ENCODE measurements around the gene AFF1.
A peak's percentile ranks its signal among the peaks of the same experiment; 100 is the strongest.

Gene AFF1

GRCh38 chr4:87101543-87102199, 166.9 kb downstream of the AFF1 start:
- no peak overlapping the region for H3K4me3 ChIP-seq (ENCODE audit: extremely low read depth, insufficient read depth, low read length, poor library complexity, severe bottlenecking)
- 75 to 93% methylated on average over 4 to 5 of the region's 7 CpGs for WGBS, 2 experiments (ENCODE audit: insufficient coverage in 2 of 2)
- no peaks in the 10 kb centered on the region for H3K9me3 ChIP-seq (ENCODE audit: control insufficient read depth, low read length)
- no peak overlapping the region for H3K27ac ChIP-seq (ENCODE audit: low read depth, low read length, severe bottlenecking)
- H3K4me1 ChIP-seq (ENCODE audit: control insufficient read depth, insufficient read depth, low read length, poor library complexity, severe bottlenecking): peaks cover 12% of the 10 kb centered on the region
- peaks cover 8% of the 10 kb centered on the region for H3K36me3 ChIP-seq (ENCODE audit: control insufficient read depth, insufficient read depth, low read length)

- WGBS, 2 experiments (ENCODE audit: insufficient coverage in 2 of 2): no CpG with 5 or more reads among the region's 1 CpG
- Histone ChIP-seq H3K9me3 (ENCODE audit: control insufficient read depth, low read length) (no peaks in the 10 kb centered on the region), H3K27ac (ENCODE audit: low read depth, low read length, severe bottlenecking) (no peak overlapping the region), H3K4me3 (ENCODE audit: extremely low read depth, insufficient read depth, low read length, poor library complexity, severe bottlenecking) (no peak overlapping the region), H3K36me3 (ENCODE audit: control insufficient read depth, insufficient read depth, low read length) (peaks cover 8% of the 10 kb centered on the region), H3K4me1 (ENCODE audit: control insufficient read depth, insufficient read depth, low read length, poor library complexity, severe bottlenecking) (peaks cover 19% of the 10 kb centered on the region)
Observed at GRCh38 chr4:87103086-87103485, 168.3 kb downstream of the AFF1 start.

GRCh38 chr4:87103691-87104187, 168.9 kb downstream of the AFF1 start:
- peaks cover 8% of the 10 kb centered on the region for H3K36me3 ChIP-seq (ENCODE audit: control insufficient read depth, insufficient read depth, low read length)
- no peak overlapping the region for H3K4me3 ChIP-seq (ENCODE audit: extremely low read depth, insufficient read depth, low read length, poor library complexity, severe bottlenecking)
- peak overlapping the region; percentile 50 for H3K27ac ChIP-seq (ENCODE audit: low read depth, low read length, severe bottlenecking)
- H3K4me1 ChIP-seq (ENCODE audit: control insufficient read depth, insufficient read depth, low read length, poor library complexity, severe bottlenecking): peaks cover 25% of the 10 kb centered on the region
- 64 to 100% methylated on average over 2 of the region's 2 CpGs for WGBS, 2 experiments (ENCODE audit: insufficient coverage in 2 of 2)
- no peaks in the 10 kb centered on the region for H3K9me3 ChIP-seq (ENCODE audit: control insufficient read depth, low read length)

GRCh38 chr4:87105101-87105845, 170.5 kb downstream of the AFF1 start:
- peaks cover 27% of the 10 kb centered on the region for H3K4me1 ChIP-seq (ENCODE audit: control insufficient read depth, insufficient read depth, low read length, poor library complexity, severe bottlenecking)
- H3K4me3 ChIP-seq (ENCODE audit: extremely low read depth, insufficient read depth, low read length, poor library complexity, severe bottlenecking): no peak overlapping the region
- no peak overlapping the region for H3K27ac ChIP-seq (ENCODE audit: low read depth, low read length, severe bottlenecking)
- 83 to 95% methylated on average over 1 to 4 of the region's 5 CpGs for WGBS, 2 experiments (ENCODE audit: insufficient coverage in 2 of 2)
- no peaks in the 10 kb centered on the region for H3K9me3 ChIP-seq (ENCODE audit: control insufficient read depth, low read length)
- peaks cover 8% of the 10 kb centered on the region for H3K36me3 ChIP-seq (ENCODE audit: control insufficient read depth, insufficient read depth, low read length)

DNA sequence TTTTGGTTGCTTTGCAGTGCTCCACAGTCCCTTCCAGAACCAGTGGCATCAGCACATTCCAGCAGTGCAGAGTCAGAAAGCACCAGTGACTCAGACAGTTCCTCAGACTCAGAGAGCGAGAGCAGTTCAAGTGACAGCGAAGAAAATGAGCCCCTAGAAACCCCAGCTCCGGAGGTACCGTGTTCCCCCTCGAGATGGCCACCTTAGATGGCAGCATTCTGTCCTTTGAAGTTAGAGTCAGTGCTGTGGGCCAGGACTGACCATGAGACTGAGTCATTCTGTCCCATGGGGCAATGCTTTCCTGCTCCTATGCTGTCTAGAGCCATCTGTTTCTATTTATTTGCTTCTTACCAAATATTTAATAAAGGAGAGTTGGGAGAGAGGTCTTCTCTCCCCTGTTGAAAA, 173.3 kb downstream of the AFF1 start:
- Histone ChIP-seq H3K27ac (ENCODE audit: low read depth, low read length, severe bottlenecking) (peak overlapping the region; percentile 70), H3K4me1 (ENCODE audit: control insufficient read depth, insufficient read depth, low read length, poor library complexity, severe bottlenecking) (peaks cover 27% of the 10 kb centered on the region), H3K36me3 (ENCODE audit: control insufficient read depth, insufficient read depth, low read length) (peaks cover 17% of the 10 kb centered on the region), H3K9me3 (ENCODE audit: control insufficient read depth, low read length) (no peaks in the 10 kb centered on the region), H3K4me3 (ENCODE audit: extremely low read depth, insufficient read depth, low read length, poor library complexity, severe bottlenecking) (no peak overlapping the region)
- 71 to 76% methylated on average over 5 of the region's 5 CpGs for WGBS, 2 experiments (ENCODE audit: insufficient coverage in 2 of 2)

- H3K27ac ChIP-seq (ENCODE audit: low read depth, low read length, severe bottlenecking): peak overlapping the region; percentile 70
- peaks cover 24% of the 10 kb centered on the region for H3K36me3 ChIP-seq (ENCODE audit: control insufficient read depth, insufficient read depth, low read length)
- H3K4me1 ChIP-seq (ENCODE audit: control insufficient read depth, insufficient read depth, low read length, poor library complexity, severe bottlenecking): peaks cover 20% of the 10 kb centered on the region
- no peak overlapping the region for H3K4me3 ChIP-seq (ENCODE audit: extremely low read depth, insufficient read depth, low read length, poor library complexity, severe bottlenecking)
- H3K9me3 ChIP-seq (ENCODE audit: control insufficient read depth, low read length): no peaks in the 10 kb centered on the region
- WGBS, 2 experiments (ENCODE audit: insufficient coverage in 2 of 2): 86 to 100% methylated on average over 2 to 3 of the region's 3 CpGs
Observed at GRCh38 chr4:87109121-87109520, 174.3 kb downstream of the AFF1 start.

GRCh38 chr4:87109945-87110344, 175.1 kb downstream of the AFF1 start:
- H3K27ac ChIP-seq (ENCODE audit: low read depth, low read length, severe bottlenecking): no peak overlapping the region
- no peak overlapping the region for H3K4me3 ChIP-seq (ENCODE audit: extremely low read depth, insufficient read depth, low read length, poor library complexity, severe bottlenecking)
- no CpG with 5 or more reads among the region's 1 CpG for WGBS, 2 experiments (ENCODE audit: insufficient coverage in 2 of 2)
- H3K36me3 ChIP-seq (ENCODE audit: control insufficient read depth, insufficient read depth, low read length): peaks cover 32% of the 10 kb centered on the region
- peaks cover 19% of the 10 kb centered on the region for H3K4me1 ChIP-seq (ENCODE audit: control insufficient read depth, insufficient read depth, low read length, poor library complexity, severe bottlenecking)
- no peaks in the 10 kb centered on the region for H3K9me3 ChIP-seq (ENCODE audit: control insufficient read depth, low read length)

GRCh38 chr4:87112063-87112462, 177.3 kb downstream of the AFF1 start:
- Histone ChIP-seq H3K4me1 (ENCODE audit: control insufficient read depth, insufficient read depth, low read length, poor library complexity, severe bottlenecking) (peaks cover 24% of the 10 kb centered on the region), H3K27ac (ENCODE audit: low read depth, low read length, severe bottlenecking) (no peak overlapping the region), H3K4me3 (ENCODE audit: extremely low read depth, insufficient read depth, low read length, poor library complexity, severe bottlenecking) (no peak overlapping the region), H3K36me3 (ENCODE audit: control insufficient read depth, insufficient read depth, low read length) (peaks cover 54% of the 10 kb centered on the region), H3K9me3 (ENCODE audit: control insufficient read depth, low read length) (no peaks in the 10 kb centered on the region)
- no CpG with 5 or more reads among the region's 4 CpGs for WGBS, 2 experiments (ENCODE audit: insufficient coverage in 2 of 2)

DNA sequence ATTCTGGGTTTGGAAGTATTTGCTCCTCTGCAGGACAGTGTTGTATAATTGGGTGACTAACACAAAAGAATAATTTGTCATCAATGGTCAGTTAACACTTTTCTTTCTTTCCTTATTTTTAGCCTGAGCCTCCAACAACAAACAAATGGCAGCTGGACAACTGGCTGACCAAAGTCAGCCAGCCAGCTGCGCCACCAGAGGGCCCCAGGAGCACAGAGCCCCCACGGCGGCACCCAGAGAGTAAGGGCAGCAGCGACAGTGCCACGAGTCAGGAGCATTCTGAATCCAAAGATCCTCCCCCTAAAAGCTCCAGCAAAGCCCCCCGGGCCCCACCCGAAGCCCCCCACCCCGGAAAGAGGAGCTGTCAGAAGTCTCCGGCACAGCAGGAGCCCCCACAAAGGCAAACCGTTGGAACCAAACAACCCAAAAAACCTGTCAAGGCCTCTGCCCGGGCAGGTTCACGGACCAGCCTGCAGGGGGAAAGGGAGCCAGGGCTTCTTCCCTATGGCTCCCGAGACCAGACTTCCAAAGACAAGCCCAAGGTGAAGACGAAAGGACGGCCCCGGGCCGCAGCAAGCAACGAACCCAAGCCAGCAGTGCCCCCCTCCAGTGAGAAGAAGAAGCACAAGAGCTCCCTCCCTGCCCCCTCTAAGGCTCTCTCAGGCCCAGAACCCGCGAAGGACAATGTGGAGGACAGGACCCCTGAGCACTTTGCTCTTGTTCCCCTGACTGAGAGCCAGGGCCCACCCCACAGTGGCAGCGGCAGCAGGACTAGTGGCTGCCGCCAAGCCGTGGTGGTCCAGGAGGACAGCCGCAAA, 179.6 kb downstream of the AFF1 start:
- WGBS, 2 experiments (ENCODE audit: insufficient coverage in 2 of 2): 91 to 93% methylated on average over 16 of the region's 24 CpGs
- Histone ChIP-seq H3K4me3 (ENCODE audit: extremely low read depth, insufficient read depth, low read length, poor library complexity, severe bottlenecking) (no peak overlapping the region), H3K4me1 (ENCODE audit: control insufficient read depth, insufficient read depth, low read length, poor library complexity, severe bottlenecking) (peaks cover 27% of the 10 kb centered on the region), H3K9me3 (ENCODE audit: control insufficient read depth, low read length) (no peaks in the 10 kb centered on the region), H3K27ac (ENCODE audit: low read depth, low read length, severe bottlenecking) (no peak overlapping the region), H3K36me3 (ENCODE audit: control insufficient read depth, insufficient read depth, low read length) (peaks cover 68% of the 10 kb centered on the region)

DNA sequence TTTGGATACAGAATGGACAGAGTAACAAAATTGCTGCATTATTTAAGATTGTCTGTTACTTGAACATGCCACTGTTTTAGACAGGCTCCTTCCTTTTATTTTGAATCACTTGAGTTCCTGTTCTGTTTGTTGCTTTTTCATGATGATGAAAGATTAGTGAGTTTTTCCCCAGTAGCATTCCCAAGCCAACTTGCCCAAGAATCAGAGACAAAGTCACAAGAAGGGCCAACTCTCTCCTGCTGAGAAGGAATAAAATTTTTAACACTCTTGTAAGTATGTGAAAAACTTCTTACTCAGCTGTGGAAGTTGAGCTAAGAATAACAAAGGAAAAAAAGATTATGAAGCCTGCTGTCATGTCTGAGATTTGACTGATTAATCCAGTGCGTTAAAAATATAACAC, 181.4 kb downstream of the AFF1 start:
- Histone ChIP-seq H3K4me1 (ENCODE audit: control insufficient read depth, insufficient read depth, low read length, poor library complexity, severe bottlenecking) (peaks cover 29% of the 10 kb centered on the region), H3K4me3 (ENCODE audit: extremely low read depth, insufficient read depth, low read length, poor library complexity, severe bottlenecking) (no peak overlapping the region), H3K27ac (ENCODE audit: low read depth, low read length, severe bottlenecking) (no peak overlapping the region), H3K9me3 (ENCODE audit: control insufficient read depth, low read length) (no peaks in the 10 kb centered on the region), H3K36me3 (ENCODE audit: control insufficient read depth, insufficient read depth, low read length) (peaks cover 76% of the 10 kb centered on the region)
- WGBS, 2 experiments (ENCODE audit: insufficient coverage in 2 of 2): 89 to 100% methylated on average over 1 of the region's 1 CpG

Measured in mesodermal cell (in vitro differentiated cells).